Upper lobe of right lung (tissue), 1 donor: Measurements from ENCODE around the gene COPG1. TPM values are rescaled to one million over a fixed set of nuclear protein-coding genes. Genes with fewer than 3 reads are reported as not detected.

Experiments used
- ATAC-seq: fragments of 200-7000 bp; cut with Tn5 transposase; one replicate; pipeline ENCODE4 v1.9.1; 2020; ENCODE audit warnings: mild to moderate bottlenecking, moderate library complexity
- DNase-seq: peaks from one replicate; pipeline ENCODE4 v3.0.0-alpha.2; 2020
- H3K27ac ChIP-seq: fragments of 200-600 bp; one replicate; pipeline ENCODE4 v1.8.0; 2022
- H3K27me3 ChIP-seq: fragments of 200-600 bp; one replicate; pipeline ENCODE4 v1.8.0; 2022; ENCODE audit warnings: mild to moderate bottlenecking
- H3K36me3 ChIP-seq: fragments of 200-600 bp; one replicate; pipeline ENCODE4 v1.8.0; 2022
- H3K4me1 ChIP-seq: fragments of 200-600 bp; one replicate; pipeline ENCODE4 v1.8.0; 2022
- H3K4me3 ChIP-seq: fragments of 200-600 bp; one replicate; pipeline ENCODE4 v1.8.0; 2022; ENCODE audit warnings: mild to moderate bottlenecking
- H3K9me3 ChIP-seq: fragments of 200-600 bp; one replicate; pipeline ENCODE4 v1.8.0; 2022
- intact Hi-C: fragments of 100-400 bp; cut with DNase I; formaldehyde crosslinking; loops from one replicate; pipeline ENCODE4 v1.11.0; 2022
- total RNA-seq: library from RNA; stranded (reverse); fragmentation: NEBNext Ultra II Directional; extraction: Animal tissue kit (Norgen Biotek cat#: 25700); gene quantifications from one replicate; pipeline ENCODE4 v1.2.1, GENCODE V29; 2021
- TF ChIP-seq, protein P1 (sequence below): fragments of 200-600 bp; IDR thresholded peaks from one replicate; pipeline ENCODE4 v1.8.0; 2022; ENCODE audit warnings: antibody characterized with exemption
- donor health status: DM: no; HTN: yes; CAD: no; lungs with severe emphysema.

Gene COPG1
- total RNA-seq, 1 donor from 2014 or later: 149 TPM

GRCh38 chr3:129317014-129317771 lies 67.8 kb downstream of the COPG1 start:
- Histone ChIP-seq H3K4me3 (peak overlapping the region; percentile 92), H3K36me3 (no peaks in the 10 kb centered on the region), H3K4me1 (peaks cover 16% of the 10 kb centered on the region), H3K27ac (peak overlapping the region; percentile 97), H3K27me3 (no peaks in the 10 kb centered on the region), H3K9me3 (no peaks in the 10 kb centered on the region)
- ATAC-seq: no peak
- intact Hi-C loops: no loop called here
- TF ChIP-seq, protein P1, sequence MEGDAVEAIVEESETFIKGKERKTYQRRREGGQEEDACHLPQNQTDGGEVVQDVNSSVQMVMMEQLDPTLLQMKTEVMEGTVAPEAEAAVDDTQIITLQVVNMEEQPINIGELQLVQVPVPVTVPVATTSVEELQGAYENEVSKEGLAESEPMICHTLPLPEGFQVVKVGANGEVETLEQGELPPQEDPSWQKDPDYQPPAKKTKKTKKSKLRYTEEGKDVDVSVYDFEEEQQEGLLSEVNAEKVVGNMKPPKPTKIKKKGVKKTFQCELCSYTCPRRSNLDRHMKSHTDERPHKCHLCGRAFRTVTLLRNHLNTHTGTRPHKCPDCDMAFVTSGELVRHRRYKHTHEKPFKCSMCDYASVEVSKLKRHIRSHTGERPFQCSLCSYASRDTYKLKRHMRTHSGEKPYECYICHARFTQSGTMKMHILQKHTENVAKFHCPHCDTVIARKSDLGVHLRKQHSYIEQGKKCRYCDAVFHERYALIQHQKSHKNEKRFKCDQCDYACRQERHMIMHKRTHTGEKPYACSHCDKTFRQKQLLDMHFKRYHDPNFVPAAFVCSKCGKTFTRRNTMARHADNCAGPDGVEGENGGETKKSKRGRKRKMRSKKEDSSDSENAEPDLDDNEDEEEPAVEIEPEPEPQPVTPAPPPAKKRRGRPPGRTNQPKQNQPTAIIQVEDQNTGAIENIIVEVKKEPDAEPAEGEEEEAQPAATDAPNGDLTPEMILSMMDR: no peak
- DNase-seq: no peak

DNA sequence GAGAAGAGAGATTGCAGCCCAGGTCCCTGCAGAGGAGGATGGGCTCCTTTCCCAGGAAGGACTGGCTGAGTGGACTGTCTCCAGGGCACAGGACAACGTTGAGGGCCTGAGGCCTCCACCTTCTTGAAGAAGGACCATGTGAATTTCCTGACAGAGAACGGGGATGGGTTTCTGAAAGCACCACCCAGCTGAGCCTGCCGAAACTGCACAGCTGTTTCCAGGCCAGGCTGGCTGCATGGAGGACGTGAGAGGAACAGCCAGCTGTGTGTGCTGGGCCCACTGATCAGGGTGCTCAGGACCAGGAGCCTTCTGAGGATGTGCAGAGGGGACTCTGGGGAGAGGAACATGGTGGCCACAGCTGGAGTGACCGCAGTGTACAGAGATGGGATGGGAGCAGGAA lies 68.4 kb downstream of the COPG1 start:
- ATAC-seq: no peak
- no peaks in the 10 kb centered on the region for H3K36me3 ChIP-seq
- no peaks in the 10 kb centered on the region for H3K9me3 ChIP-seq
- intact Hi-C loops: no loop called here
- peaks cover 16% of the 10 kb centered on the region for H3K4me1 ChIP-seq
- TF ChIP-seq, protein P1: no peak
- H3K4me3 ChIP-seq: no peak overlapping the region
- DNase-seq: no peak
- no peaks in the 10 kb centered on the region for H3K27me3 ChIP-seq
- no peak overlapping the region for H3K27ac ChIP-seq

- H3K27me3 ChIP-seq: no peaks in the 10 kb centered on the region
- H3K9me3 ChIP-seq: no peaks in the 10 kb centered on the region
- no peak overlapping the region for H3K27ac ChIP-seq
- intact Hi-C loops: no loop called here
- ATAC-seq (no peak), DNase-seq (no peak)
- H3K36me3 ChIP-seq: no peaks in the 10 kb centered on the region
- peaks cover 13% of the 10 kb centered on the region for H3K4me1 ChIP-seq
- TF ChIP-seq, protein P1: no peak
- H3K4me3 ChIP-seq: no peak overlapping the region
These were observed 69.5 kb downstream of the COPG1 start for GRCh38 chr3:129318921-129319320.

DNA sequence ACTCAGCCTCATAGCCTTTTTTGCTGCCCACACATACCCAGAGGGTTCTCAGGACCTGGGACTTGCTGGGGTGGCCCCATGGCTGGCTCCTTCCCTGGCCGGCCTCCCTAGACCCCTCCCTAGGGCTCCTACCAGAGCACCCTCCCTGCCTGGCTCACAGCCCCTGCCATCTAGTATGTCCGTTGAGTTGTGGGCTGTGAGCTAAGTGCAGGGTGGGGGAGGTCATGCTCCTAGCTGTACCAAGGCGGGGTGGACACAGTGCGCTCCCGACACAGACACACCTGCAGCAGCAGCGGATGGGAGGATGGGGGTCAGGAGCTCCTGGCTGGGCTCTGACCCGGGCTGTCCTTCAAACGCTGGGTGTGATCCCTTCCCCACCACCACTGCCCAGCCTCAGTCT lies 70.9 kb downstream of the COPG1 start:
- Histone ChIP-seq H3K36me3 (no peaks in the 10 kb centered on the region), H3K27me3 (no peaks in the 10 kb centered on the region), H3K9me3 (no peaks in the 10 kb centered on the region), H3K4me1 (peaks cover 6% of the 10 kb centered on the region), H3K27ac (no peak overlapping the region), H3K4me3 (no peak overlapping the region)
- intact Hi-C loops: no loop called here
- DNase-seq: no peak
- no peak for ATAC-seq
- TF ChIP-seq, protein P1: no peak

DNA sequence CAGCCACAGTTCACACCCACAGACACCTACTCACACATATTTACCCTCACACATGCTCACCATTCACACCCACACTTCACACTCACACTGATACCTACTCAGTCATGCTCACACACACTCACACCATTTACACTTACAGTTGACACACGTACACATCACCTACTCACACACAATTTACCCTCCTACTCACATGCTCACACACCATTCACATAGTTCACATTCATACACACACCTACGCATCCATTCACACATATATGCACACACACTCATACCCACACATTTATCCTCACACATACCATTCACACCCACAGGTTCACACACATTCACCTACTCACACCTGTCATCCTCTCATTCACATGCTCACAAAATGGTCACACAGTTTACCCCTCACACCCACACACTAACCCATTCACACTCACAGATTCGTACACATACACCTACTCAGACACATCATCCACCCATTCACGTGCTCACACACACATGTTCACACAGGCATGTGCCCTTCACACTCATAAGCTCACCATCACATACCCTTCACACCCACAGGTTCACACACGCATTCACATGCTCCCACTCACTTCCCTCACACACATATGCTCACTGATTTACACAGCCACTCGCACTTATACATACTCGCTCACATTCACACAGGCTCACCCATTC lies 71.5 kb downstream of the COPG1 start:
- Histone ChIP-seq H3K27me3 (no peaks in the 10 kb centered on the region), H3K4me1 (peaks cover 6% of the 10 kb centered on the region), H3K4me3 (no peak overlapping the region), H3K27ac (no peak overlapping the region), H3K36me3 (no peaks in the 10 kb centered on the region), H3K9me3 (no peaks in the 10 kb centered on the region)
- intact Hi-C loops: no loop called here
- TF ChIP-seq, protein P1: no peak
- DNase-seq (no peak), ATAC-seq (no peak)
